Liver (tissue), 9 donors: ENCODE measurements around the gene TCF7L2. TPM values are rescaled to one million over a fixed set of nuclear protein-coding genes. Genes with fewer than 3 reads are reported as not detected.

Experiments
- DNase-seq: peaks from one replicate; pipeline ENCODE4 v3.0.0-alpha.2; 2017; ENCODE audit warnings: low spot score
- H3K27ac ChIP-seq, 2 donors: one replicate each; pipeline ENCODE4 v1.7.0; 2013; ENCODE audit warnings: inconsistent platforms in 2 of 2, low read length in 2 of 2, control low read depth in 1 of 2, low read depth in 1 of 2, mild to moderate bottlenecking in 1 of 2
- H3K27me3 ChIP-seq, 4 donors: one replicate each; pipeline versions ENCODE4 v1.6.1 to v1.7.0; 2013; ENCODE audit warnings: low read length in 3 of 4, inconsistent platforms in 1 of 4, mild to moderate bottlenecking in 1 of 4, moderate library complexity in 1 of 4; ENCODE audit not compliant: control insufficient read depth in 4 of 4, insufficient read depth in 4 of 4
- H3K36me3 ChIP-seq, 4 donors: one replicate each; pipeline versions ENCODE4 v1.6.1 to v1.7.0; 2013; ENCODE audit warnings: low read length in 3 of 4, mild to moderate bottlenecking in 3 of 4, low read depth in 1 of 4, moderate library complexity in 1 of 4; ENCODE audit not compliant: control insufficient read depth in 4 of 4, insufficient read depth in 3 of 4
- H3K4me1 ChIP-seq, 4 donors: one replicate each; pipeline versions ENCODE4 v1.6.1 to v1.7.0; 2013; ENCODE audit warnings: low read length in 3 of 4, mild to moderate bottlenecking in 3 of 4, moderate library complexity in 1 of 4; ENCODE audit not compliant: control insufficient read depth in 4 of 4, insufficient read depth in 4 of 4
- H3K4me3 ChIP-seq, 3 donors: one replicate each; pipeline versions ENCODE4 v1.6.1 to v1.7.0; 2013; ENCODE audit warnings: low read length in 3 of 3, control low read depth in 1 of 3, low read depth in 1 of 3, mild to moderate bottlenecking in 1 of 3
- H3K9ac ChIP-seq, 2 donors: one replicate each; pipeline ENCODE4 v1.7.0; 2013; ENCODE audit warnings: low read length in 2 of 2, mild to moderate bottlenecking in 2 of 2, moderate library complexity in 2 of 2, control low read depth in 1 of 2, low read depth in 1 of 2
- H3K9me3 ChIP-seq, 4 donors: one replicate each; pipeline versions ENCODE4 v1.6.1 to v1.7.0; 2013; ENCODE audit warnings: low read length in 3 of 4; ENCODE audit not compliant: control insufficient read depth in 4 of 4
- EGR1 ChIP-seq, 2 donors: IDR thresholded peaks; 2 replicates each; pipeline ENCODE4 v1.6.1; 2016 to 2018; ENCODE audit warnings: antibody characterized with exemption in 2 of 2, low read depth in 2 of 2
- FOXA1 ChIP-seq: IDR thresholded peaks from 2 replicates; pipeline ENCODE4 v1.6.1; 2016; ENCODE audit warnings: antibody characterized with exemption
- FOXA2 ChIP-seq: IDR thresholded peaks from 2 replicates; pipeline ENCODE4 v1.6.1; 2016; ENCODE audit warnings: antibody characterized with exemption
- HNF4A ChIP-seq, 2 donors: conservative IDR thresholded peaks; 2 replicates each; pipeline ENCODE4 v1.6.1; 2016; ENCODE audit warnings: antibody characterized with exemption in 2 of 2, mild to moderate bottlenecking in 2 of 2
- HNF4G ChIP-seq: IDR thresholded peaks from 2 replicates; pipeline ENCODE4 v1.6.1; 2016; ENCODE audit warnings: antibody characterized with exemption
- JUND ChIP-seq, 2 donors: IDR thresholded peaks; 2 replicates each; pipeline ENCODE4 v1.6.1; 2016; ENCODE audit warnings: antibody characterized with exemption in 2 of 2
- NR2F2 ChIP-seq: IDR thresholded peaks from 2 replicates; pipeline ENCODE4 v1.6.1; 2016; ENCODE audit warnings: antibody characterized with exemption
- RAD21 ChIP-seq, 2 donors: IDR thresholded peaks; 2 replicates each; pipeline ENCODE4 v1.6.1; 2016; ENCODE audit warnings: antibody characterized with exemption in 2 of 2, mild to moderate bottlenecking in 2 of 2
- RXRA ChIP-seq, 2 donors: IDR thresholded peaks; 2 replicates each; pipeline ENCODE4 v1.6.1; 2017 to 2018; ENCODE audit warnings: antibody characterized with exemption in 2 of 2, mild to moderate bottlenecking in 1 of 2
- SP1 ChIP-seq: IDR thresholded peaks from 2 replicates; pipeline ENCODE4 v1.6.1; 2018; ENCODE audit warnings: antibody characterized with exemption, mild to moderate bottlenecking
- YY1 ChIP-seq: IDR thresholded peaks from 2 replicates; pipeline ENCODE4 v1.6.1; 2016; ENCODE audit warnings: antibody characterized with exemption, mild to moderate bottlenecking
- WGBS: extraction: QIAGEN DNeasy Blood & Tissue Kit; methylation state at CpG from one replicate; pipeline ENCODE4 v1.1.7; 2013; 5-methylcytosine and 5-hydroxymethylcytosine counted together
- polyA plus RNA-seq, 2 donors: library from polyadenylated mRNA; stranded (reverse) in 1 of 2; unstranded in 1 of 2; fragments of 200-250 nt in 1 of 2; fragments of >200 nt in 1 of 2; fragmentation: Nextera tagmentation in 1 of 2; extraction: Ambion mirVana in 1 of 2; gene quantifications; one replicate each; pipeline versions ENCODE4 v1.2.1 to v1.2.3, GENCODE V29; 2013 to 2015
- total RNA-seq, 2 donors: library from RNA; depleted of rRNA; stranded (reverse); fragments of >200 nt; gene quantifications; one replicate each; pipeline ENCODE4 v1.2.3, GENCODE V29; 2014
- TF ChIP-seq, protein P1 (sequence below): fragments of 150-350 bp; IDR thresholded peaks from 2 replicates; pipeline ENCODE4 v1.5.1; 2017; ENCODE audit warnings: improper control_type of control experiment, low read depth, low read length; ENCODE audit not compliant: missing input control
- TF ChIP-seq, protein P2 (sequence below): IDR thresholded peaks from 2 replicates; pipeline ENCODE4 v1.6.1; 2016; ENCODE audit warnings: antibody characterized with exemption, mild to moderate bottlenecking
- TF ChIP-seq, protein P3 (sequence below): IDR thresholded peaks from 2 replicates; pipeline ENCODE4 v1.6.1; 2016; ENCODE audit warnings: antibody characterized with exemption
- TF ChIP-seq, protein P4 (sequence below): IDR thresholded peaks from 2 replicates; pipeline ENCODE4 v1.6.1; 2016; ENCODE audit warnings: antibody characterized with exemption
- TF ChIP-seq, protein P5 (sequence below): IDR thresholded peaks from 2 replicates; pipeline ENCODE4 v1.6.1; 2016; ENCODE audit warnings: antibody characterized with exemption
- donor health status: healthy.
- donor health status: healthy.
- donor health status: healthy.
- donor health status: healthy.
- donor health status: healthy.

TCF7L2 gene
- total and polyA plus RNA-seq, 4 donors = 4.9 to 18.0 (median 8.3) TPM

DNA sequence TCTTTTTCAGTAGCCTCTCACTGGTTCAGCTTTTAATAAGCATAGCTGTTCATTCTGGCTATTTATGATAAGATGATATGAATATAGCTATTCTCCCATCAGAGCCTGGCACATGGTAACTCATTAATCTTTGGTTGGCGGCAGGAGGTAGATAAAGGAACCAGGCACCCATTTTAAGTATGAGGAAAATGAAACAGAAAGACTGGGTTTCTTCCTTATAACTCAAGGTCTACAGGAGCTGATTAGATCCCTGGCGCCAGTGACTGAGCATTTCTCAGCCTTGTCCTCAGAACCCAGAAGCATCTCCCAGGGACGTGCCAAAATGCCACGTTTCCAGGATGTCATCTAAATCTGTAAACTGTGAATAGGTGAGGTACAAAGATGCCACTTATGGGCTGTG, 141.9 kb downstream of the TCF7L2 start:
- TF ChIP-seq, protein P1, sequence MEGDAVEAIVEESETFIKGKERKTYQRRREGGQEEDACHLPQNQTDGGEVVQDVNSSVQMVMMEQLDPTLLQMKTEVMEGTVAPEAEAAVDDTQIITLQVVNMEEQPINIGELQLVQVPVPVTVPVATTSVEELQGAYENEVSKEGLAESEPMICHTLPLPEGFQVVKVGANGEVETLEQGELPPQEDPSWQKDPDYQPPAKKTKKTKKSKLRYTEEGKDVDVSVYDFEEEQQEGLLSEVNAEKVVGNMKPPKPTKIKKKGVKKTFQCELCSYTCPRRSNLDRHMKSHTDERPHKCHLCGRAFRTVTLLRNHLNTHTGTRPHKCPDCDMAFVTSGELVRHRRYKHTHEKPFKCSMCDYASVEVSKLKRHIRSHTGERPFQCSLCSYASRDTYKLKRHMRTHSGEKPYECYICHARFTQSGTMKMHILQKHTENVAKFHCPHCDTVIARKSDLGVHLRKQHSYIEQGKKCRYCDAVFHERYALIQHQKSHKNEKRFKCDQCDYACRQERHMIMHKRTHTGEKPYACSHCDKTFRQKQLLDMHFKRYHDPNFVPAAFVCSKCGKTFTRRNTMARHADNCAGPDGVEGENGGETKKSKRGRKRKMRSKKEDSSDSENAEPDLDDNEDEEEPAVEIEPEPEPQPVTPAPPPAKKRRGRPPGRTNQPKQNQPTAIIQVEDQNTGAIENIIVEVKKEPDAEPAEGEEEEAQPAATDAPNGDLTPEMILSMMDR = no peak
- TF ChIP-seq EGR1 (IDR thresholded peaks at IDR 0.05; ENCODE audit: low read depth in 2 of 2) = no peak
- TF ChIP-seq, protein P2, sequence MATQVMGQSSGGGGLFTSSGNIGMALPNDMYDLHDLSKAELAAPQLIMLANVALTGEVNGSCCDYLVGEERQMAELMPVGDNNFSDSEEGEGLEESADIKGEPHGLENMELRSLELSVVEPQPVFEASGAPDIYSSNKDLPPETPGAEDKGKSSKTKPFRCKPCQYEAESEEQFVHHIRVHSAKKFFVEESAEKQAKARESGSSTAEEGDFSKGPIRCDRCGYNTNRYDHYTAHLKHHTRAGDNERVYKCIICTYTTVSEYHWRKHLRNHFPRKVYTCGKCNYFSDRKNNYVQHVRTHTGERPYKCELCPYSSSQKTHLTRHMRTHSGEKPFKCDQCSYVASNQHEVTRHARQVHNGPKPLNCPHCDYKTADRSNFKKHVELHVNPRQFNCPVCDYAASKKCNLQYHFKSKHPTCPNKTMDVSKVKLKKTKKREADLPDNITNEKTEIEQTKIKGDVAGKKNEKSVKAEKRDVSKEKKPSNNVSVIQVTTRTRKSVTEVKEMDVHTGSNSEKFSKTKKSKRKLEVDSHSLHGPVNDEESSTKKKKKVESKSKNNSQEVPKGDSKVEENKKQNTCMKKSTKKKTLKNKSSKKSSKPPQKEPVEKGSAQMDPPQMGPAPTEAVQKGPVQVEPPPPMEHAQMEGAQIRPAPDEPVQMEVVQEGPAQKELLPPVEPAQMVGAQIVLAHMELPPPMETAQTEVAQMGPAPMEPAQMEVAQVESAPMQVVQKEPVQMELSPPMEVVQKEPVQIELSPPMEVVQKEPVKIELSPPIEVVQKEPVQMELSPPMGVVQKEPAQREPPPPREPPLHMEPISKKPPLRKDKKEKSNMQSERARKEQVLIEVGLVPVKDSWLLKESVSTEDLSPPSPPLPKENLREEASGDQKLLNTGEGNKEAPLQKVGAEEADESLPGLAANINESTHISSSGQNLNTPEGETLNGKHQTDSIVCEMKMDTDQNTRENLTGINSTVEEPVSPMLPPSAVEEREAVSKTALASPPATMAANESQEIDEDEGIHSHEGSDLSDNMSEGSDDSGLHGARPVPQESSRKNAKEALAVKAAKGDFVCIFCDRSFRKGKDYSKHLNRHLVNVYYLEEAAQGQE = no peak
- no peak for TF ChIP-seq HNF4G
- TF ChIP-seq, protein P3, sequence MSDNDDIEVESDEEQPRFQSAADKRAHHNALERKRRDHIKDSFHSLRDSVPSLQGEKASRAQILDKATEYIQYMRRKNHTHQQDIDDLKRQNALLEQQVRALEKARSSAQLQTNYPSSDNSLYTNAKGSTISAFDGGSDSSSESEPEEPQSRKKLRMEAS = no peak
- no peak for TF ChIP-seq RXRA (IDR thresholded peaks at IDR 0.05)
- no peak for TF ChIP-seq FOXA2
- no peak for TF ChIP-seq RAD21 (IDR thresholded peaks at IDR 0.05)
- TF ChIP-seq, protein P4, sequence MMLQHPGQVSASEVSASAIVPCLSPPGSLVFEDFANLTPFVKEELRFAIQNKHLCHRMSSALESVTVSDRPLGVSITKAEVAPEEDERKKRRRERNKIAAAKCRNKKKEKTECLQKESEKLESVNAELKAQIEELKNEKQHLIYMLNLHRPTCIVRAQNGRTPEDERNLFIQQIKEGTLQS = no peak
- no peak for TF ChIP-seq HNF4A (conservative IDR thresholded peaks at IDR 0.05)
- no peak for TF ChIP-seq SP1
- no peak for TF ChIP-seq YY1
- TF ChIP-seq FOXA1 = no peak
- no peak overlapping the region for H3K4me3 ChIP-seq
- H3K27me3 ChIP-seq = no peaks in the 10 kb centered on the region
- peaks cover 0 to 13% (median 5%) of the 10 kb centered on the region in 4 donors for H3K36me3 ChIP-seq
- H3K27ac ChIP-seq = no peak overlapping the region
- no peak for DNase-seq
- 86% methylated on average over 4 of the region's 4 CpGs for WGBS
- H3K9me3 ChIP-seq = no peaks in the 10 kb centered on the region
- no peak overlapping the region for H3K9ac ChIP-seq
- H3K4me1 ChIP-seq = peaks cover 0 to 7% (median 2%) of the 10 kb centered on the region in 4 donors

DNA sequence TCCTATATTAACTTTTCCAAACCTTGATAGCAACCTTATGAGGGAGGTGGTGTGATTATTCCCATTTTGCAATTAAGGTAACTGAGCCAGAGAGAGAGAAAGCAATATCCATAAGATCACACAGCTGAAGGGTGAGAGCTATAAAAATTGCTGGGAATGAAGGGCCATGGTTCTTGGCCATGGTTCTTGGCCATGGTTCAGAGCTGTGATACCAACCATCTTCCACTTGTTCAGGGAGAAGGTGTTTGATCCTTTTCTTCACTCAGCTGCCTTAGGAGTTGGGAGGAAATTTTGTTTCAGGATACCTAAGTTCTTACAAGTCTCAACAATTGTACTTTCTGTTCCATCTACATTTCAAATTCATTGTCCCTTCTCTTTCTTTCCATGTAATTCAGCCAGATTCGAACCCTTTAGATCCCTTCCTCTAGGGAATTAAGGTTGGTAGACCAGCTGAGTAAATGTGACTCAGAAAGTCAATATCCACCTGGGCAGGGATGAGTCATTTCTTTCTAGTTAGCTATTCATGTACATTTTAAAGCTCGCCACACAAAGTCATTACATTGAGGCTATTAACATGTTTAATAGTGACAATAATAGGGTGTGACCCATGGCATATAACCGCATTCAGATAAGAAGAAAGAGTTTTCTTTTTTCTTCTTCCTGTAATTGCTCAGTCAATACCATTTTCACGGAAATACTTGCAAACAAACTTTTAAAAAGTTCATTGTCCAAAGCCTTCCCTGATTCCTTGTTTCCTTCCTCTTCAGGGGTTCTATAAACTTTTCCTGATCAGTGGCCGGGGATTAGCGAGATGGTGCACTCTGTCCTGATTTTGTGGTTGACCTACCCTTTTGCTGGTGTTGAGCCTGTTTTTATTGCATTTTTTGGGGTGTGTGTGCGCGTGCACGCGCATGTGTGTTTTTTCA, 143.4 kb downstream of the TCF7L2 start:
- DNase-seq = no peak
- H3K36me3 ChIP-seq = peaks cover 0 to 13% (median 5%) of the 10 kb centered on the region in 4 donors
- 74% methylated on average over 10 of the region's 10 CpGs for WGBS
- H3K4me3 ChIP-seq = no peak overlapping the region
- H3K9ac ChIP-seq = no peak overlapping the region
- TF ChIP-seq EGR1 (IDR thresholded peaks at IDR 0.05; ENCODE audit: low read depth in 2 of 2) (no peak), RXRA (IDR thresholded peaks at IDR 0.05) (no peak), FOXA1 (no peak), FOXA2 (peak; percentile 73), JUND (IDR thresholded peaks at IDR 0.05) (peak; percentile 87 to 96), NR2F2 (no peak)
- TF ChIP-seq, protein P1 = no peak
- TF ChIP-seq, protein P5, sequence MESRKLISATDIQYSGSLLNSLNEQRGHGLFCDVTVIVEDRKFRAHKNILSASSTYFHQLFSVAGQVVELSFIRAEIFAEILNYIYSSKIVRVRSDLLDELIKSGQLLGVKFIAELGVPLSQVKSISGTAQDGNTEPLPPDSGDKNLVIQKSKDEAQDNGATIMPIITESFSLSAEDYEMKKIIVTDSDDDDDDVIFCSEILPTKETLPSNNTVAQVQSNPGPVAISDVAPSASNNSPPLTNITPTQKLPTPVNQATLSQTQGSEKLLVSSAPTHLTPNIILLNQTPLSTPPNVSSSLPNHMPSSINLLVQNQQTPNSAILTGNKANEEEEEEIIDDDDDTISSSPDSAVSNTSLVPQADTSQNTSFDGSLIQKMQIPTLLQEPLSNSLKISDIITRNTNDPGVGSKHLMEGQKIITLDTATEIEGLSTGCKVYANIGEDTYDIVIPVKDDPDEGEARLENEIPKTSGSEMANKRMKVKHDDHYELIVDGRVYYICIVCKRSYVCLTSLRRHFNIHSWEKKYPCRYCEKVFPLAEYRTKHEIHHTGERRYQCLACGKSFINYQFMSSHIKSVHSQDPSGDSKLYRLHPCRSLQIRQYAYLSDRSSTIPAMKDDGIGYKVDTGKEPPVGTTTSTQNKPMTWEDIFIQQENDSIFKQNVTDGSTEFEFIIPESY = no peak
- H3K27me3 ChIP-seq = no peaks in the 10 kb centered on the region
- peak overlapping the region; percentile 14 to 31 for H3K27ac ChIP-seq
- H3K9me3 ChIP-seq = no peaks in the 10 kb centered on the region
- H3K4me1 ChIP-seq = peaks cover 0 to 7% (median 2%) of the 10 kb centered on the region in 4 donors
